Ascending aorta (tissue), 2 donors: ENCODE data around the gene OSBPL9. TPM values are rescaled to one million over a fixed set of nuclear protein-coding genes. Genes with fewer than 3 reads are reported as not detected.

Experiments used
- DNase-seq, 2 donors: peaks; one replicate each; pipeline ENCODE4 v3.0.0-alpha.2; 2019; ENCODE audit warnings: low spot score in 2 of 2
- H3K27ac ChIP-seq, 2 donors: fragments of 200-600 bp; sonication (generic); one replicate each; pipeline ENCODE4 v1.5.1; 2016 to 2017; ENCODE audit warnings: mild to moderate bottlenecking in 1 of 2
- H3K27me3 ChIP-seq: fragments of 200-600 bp; sonication (generic); one replicate; pipeline ENCODE4 v1.5.1; 2017
- H3K36me3 ChIP-seq, 2 donors: fragments of 200-600 bp; sonication (generic); one replicate each; pipeline ENCODE4 v1.5.1; 2016
- H3K4me1 ChIP-seq, 2 donors: fragments of 200-600 bp; sonication (generic); one replicate each; pipeline ENCODE4 v1.5.1; 2016 to 2017; ENCODE audit warnings: mild to moderate bottlenecking in 1 of 2
- H3K4me3 ChIP-seq, 2 donors: fragments of 200-600 bp; sonication (generic); one replicate each; pipeline ENCODE4 v1.5.1; 2016 to 2017; ENCODE audit warnings: mild to moderate bottlenecking in 1 of 2
- H3K9me3 ChIP-seq, 2 donors: fragments of 200-600 bp; sonication (generic); one replicate each; pipeline ENCODE4 v1.5.1; 2016
- intact Hi-C: fragments of 100-400 bp; cut with DNase I; formaldehyde crosslinking; loops from one replicate; pipeline ENCODE4 v1.15.1; 2023
- total RNA-seq: library from RNA; depleted of rRNA; stranded (reverse); fragments of >200 nt; gene quantifications from one replicate; pipeline ENCODE4 v1.1.0, GENCODE V29; 2016
- TF ChIP-seq, protein P1 (sequence below), 3 experiments: fragments of 200-600 bp in 2 of 3; fragments of 450-650 bp in 1 of 3; sonication (generic) in 2 of 3; IDR thresholded peaks; one replicate each; pipeline ENCODE4 v1.5.1; 2016 to 2019; ENCODE audit warnings: antibody characterized with exemption in 3 of 3, mild to moderate bottlenecking in 1 of 3, moderate library complexity in 1 of 3

Gene OSBPL9
- total RNA-seq, 1 donor from 2014 or later, result 101 TPM

DNA sequence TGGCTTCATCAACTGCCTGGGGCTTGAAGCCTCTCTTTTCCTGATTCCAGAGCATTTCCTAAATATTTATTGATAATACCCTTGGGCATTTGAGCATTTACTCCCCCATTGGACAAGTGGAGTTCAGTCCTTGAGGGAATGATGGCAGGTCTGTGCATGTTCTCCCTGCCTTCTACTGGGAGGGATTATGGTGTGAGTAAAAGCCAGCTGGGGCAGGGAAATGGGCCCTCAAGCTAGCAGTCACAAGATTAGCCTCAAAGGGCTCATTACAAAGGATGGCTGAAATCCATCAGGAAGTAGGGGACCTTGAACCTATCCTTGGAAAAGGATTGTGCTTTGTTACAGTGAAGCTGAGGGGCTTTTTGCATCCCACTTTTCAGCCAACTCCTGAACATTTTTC is 24.2 kb upstream of the OSBPL9 start:
- intact Hi-C loops, result no loop called here
- H3K36me3 ChIP-seq, result no peaks in the 10 kb centered on the region
- DNase-seq, result no peak
- no peaks in the 10 kb centered on the region for H3K9me3 ChIP-seq
- H3K4me3 ChIP-seq, result no peak overlapping the region
- no peaks in the 10 kb centered on the region for H3K27me3 ChIP-seq
- no peaks in the 10 kb centered on the region for H3K4me1 ChIP-seq
- TF ChIP-seq, protein P1, sequence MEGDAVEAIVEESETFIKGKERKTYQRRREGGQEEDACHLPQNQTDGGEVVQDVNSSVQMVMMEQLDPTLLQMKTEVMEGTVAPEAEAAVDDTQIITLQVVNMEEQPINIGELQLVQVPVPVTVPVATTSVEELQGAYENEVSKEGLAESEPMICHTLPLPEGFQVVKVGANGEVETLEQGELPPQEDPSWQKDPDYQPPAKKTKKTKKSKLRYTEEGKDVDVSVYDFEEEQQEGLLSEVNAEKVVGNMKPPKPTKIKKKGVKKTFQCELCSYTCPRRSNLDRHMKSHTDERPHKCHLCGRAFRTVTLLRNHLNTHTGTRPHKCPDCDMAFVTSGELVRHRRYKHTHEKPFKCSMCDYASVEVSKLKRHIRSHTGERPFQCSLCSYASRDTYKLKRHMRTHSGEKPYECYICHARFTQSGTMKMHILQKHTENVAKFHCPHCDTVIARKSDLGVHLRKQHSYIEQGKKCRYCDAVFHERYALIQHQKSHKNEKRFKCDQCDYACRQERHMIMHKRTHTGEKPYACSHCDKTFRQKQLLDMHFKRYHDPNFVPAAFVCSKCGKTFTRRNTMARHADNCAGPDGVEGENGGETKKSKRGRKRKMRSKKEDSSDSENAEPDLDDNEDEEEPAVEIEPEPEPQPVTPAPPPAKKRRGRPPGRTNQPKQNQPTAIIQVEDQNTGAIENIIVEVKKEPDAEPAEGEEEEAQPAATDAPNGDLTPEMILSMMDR (IDR thresholded peaks at IDR 0.05), result no peak
- H3K27ac ChIP-seq, result no peak overlapping the region

DNA sequence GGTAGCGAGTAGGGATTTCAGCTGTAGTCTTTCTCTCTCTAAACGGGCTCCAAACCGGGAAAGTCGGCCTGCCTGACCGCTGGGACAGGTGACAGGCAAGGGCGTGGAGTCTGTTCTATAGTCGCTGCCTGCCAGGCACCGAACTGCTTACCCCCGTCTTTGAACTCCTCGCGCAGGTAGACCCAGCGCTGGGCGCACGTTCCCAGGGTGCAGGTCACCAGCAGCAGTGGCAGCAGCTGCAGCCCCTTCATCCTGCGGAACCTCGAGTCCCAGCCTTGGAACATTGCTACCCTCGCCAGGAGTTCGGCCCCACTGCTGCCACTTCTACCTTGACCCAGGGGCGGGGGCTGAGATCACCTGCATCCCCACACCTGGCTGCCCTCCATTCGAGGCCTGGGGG is 22.2 kb upstream of the OSBPL9 start:
- Histone ChIP-seq H3K36me3 (no peaks in the 10 kb centered on the region), H3K4me3 (no peak overlapping the region), H3K4me1 (no peaks in the 10 kb centered on the region), H3K27me3 (no peaks in the 10 kb centered on the region), H3K9me3 (no peaks in the 10 kb centered on the region), H3K27ac (no peak overlapping the region)
- no peak for DNase-seq
- intact Hi-C loops, result no loop called here
- TF ChIP-seq, protein P1 (IDR thresholded peaks at IDR 0.05), result no peak

GRCh38 chr1:51600529-51600928 is 16.4 kb upstream of the OSBPL9 start:
- Histone ChIP-seq H3K9me3 (no peaks in the 10 kb centered on the region), H3K27ac (no peak overlapping the region), H3K36me3 (no peaks in the 10 kb centered on the region), H3K4me1 (no peaks in the 10 kb centered on the region), H3K4me3 (no peak overlapping the region), H3K27me3 (no peaks in the 10 kb centered on the region)
- intact Hi-C loops, result no loop called here
- TF ChIP-seq, protein P1 (IDR thresholded peaks at IDR 0.05), result no peak
- DNase-seq, result no peak

- no peak overlapping the region for H3K27ac ChIP-seq
- H3K9me3 ChIP-seq, result no peaks in the 10 kb centered on the region
- H3K4me1 ChIP-seq, result no peaks in the 10 kb centered on the region
- TF ChIP-seq, protein P1 (IDR thresholded peaks at IDR 0.05), result no peak
- H3K27me3 ChIP-seq, result no peaks in the 10 kb centered on the region
- H3K36me3 ChIP-seq, result no peaks in the 10 kb centered on the region
- no peak overlapping the region for H3K4me3 ChIP-seq
- intact Hi-C loops, result no loop called here
- DNase-seq, result no peak
These were observed 15.9 kb upstream of the OSBPL9 start for GRCh38 chr1:51600965-51601364.

GRCh38 chr1:51605961-51606723 is 10.8 kb upstream of the OSBPL9 start:
- TF ChIP-seq, protein P1 (IDR thresholded peaks at IDR 0.05), result no peak
- Histone ChIP-seq H3K27me3 (no peaks in the 10 kb centered on the region), H3K36me3 (no peaks in the 10 kb centered on the region), H3K4me3 (no peak overlapping the region), H3K27ac (no peak overlapping the region), H3K9me3 (no peaks in the 10 kb centered on the region), H3K4me1 (peaks cover 0 to 4% of the 10 kb centered on the region in 2 donors)
- intact Hi-C loops, result no loop called here
- DNase-seq, result no peak
